DOHH2 (cell line): ENCODE results near the gene PTPRT.

Source experiments
- H3F3A ChIP-seq: fragments of 200-600 bp; sonication (generic), shearing (Covaris generic); 2 replicates; pipeline ENCODE4 v1.6.0; 2016; ENCODE audit warnings: antibody characterized with exemption, mild to moderate bottlenecking; ENCODE audit not compliant: control insufficient read depth, insufficient read depth
- H3K27ac ChIP-seq: fragments of 200-600 bp; sonication (generic); 2 replicates; pipeline ENCODE4 v1.5.1; 2014; ENCODE audit warnings: low read depth, mild to moderate bottlenecking, low read length, moderate library complexity
- H3K27me3 ChIP-seq: fragments of 200-600 bp; sonication (generic); 2 replicates; pipeline ENCODE4 v1.6.1; 2014; ENCODE audit warnings: mild to moderate bottlenecking, low read length, mixed read lengths; ENCODE audit not compliant: control insufficient read depth
- H3K36me3 ChIP-seq: fragments of 200-600 bp; sonication (generic); 2 replicates; pipeline ENCODE4 v1.6.1; 2014; ENCODE audit warnings: mild to moderate bottlenecking, low read length, moderate library complexity, mixed read lengths; ENCODE audit not compliant: control insufficient read depth
- H3K4me1 ChIP-seq: fragments of 200-600 bp; sonication (generic); 2 replicates; pipeline ENCODE4 v1.6.1; 2014; ENCODE audit warnings: mild to moderate bottlenecking, low read length, mixed read lengths; ENCODE audit not compliant: control insufficient read depth
- H3K4me2 ChIP-seq: fragments of 200-600 bp; sonication (generic); 2 replicates; pipeline ENCODE4 v1.6.0; 2014; ENCODE audit warnings: mild to moderate bottlenecking, low read length, moderate library complexity
- H3K4me3 ChIP-seq: fragments of 200-600 bp; sonication (generic); 2 replicates; pipeline ENCODE4 v1.5.1; 2014; ENCODE audit warnings: mild to moderate bottlenecking, low read length, mixed read lengths
- H3K79me2 ChIP-seq: fragments of 200-600 bp; sonication (generic); 2 replicates; pipeline ENCODE4 v1.6.1; 2014; ENCODE audit warnings: mild to moderate bottlenecking, low read length, mixed read lengths; ENCODE audit not compliant: control insufficient read depth
- H3K9me2 ChIP-seq: fragments of 200-600 bp; sonication (generic); replicated peaks from 2 replicates; pipeline ENCODE4 v1.6.1; 2014; ENCODE audit warnings: mild to moderate bottlenecking, low read length, mixed read lengths; ENCODE audit not compliant: control insufficient read depth
- H3K9me3 ChIP-seq: fragments of 200-600 bp; sonication (generic); 2 replicates; pipeline ENCODE4 v1.6.1; 2014; ENCODE audit warnings: antibody characterized with exemption, low read length, mixed read lengths; ENCODE audit not compliant: control insufficient read depth, insufficient read depth
- H4K20me1 ChIP-seq: fragments of 200-600 bp; sonication (generic); 2 replicates; pipeline ENCODE4 v1.6.0; 2014; ENCODE audit warnings: low read depth, mild to moderate bottlenecking, antibody characterized with exemption, low read length, moderate library complexity; ENCODE audit not compliant: control insufficient read depth, insufficient read depth
- EZH2phosphoT487 ChIP-seq: fragments of 200-600 bp; sonication (generic); IDR thresholded peaks from 2 replicates; pipeline ENCODE4 v1.6.1; 2017; ENCODE audit warnings: borderline replicate concordance, mild to moderate bottlenecking, antibody characterized with exemption, low read length, moderate library complexity, mixed read lengths
- TF ChIP-seq, protein P1 (sequence below): fragments of 200-600 bp; sonication (generic); IDR thresholded peaks from one replicate; pipeline ENCODE4 v1.5.1; 2014; ENCODE audit warnings: antibody characterized with exemption, mild to moderate bottlenecking, low read depth, low read length; ENCODE audit not compliant: poor library complexity, severe bottlenecking

Gene PTPRT

GRCh38 chr20:42041000-42041565, 1148.6 kb downstream of the PTPRT start:
- Histone ChIP-seq H3K79me2 (no peaks in the 10 kb centered on the region), H4K20me1 (no peaks in the 10 kb centered on the region), H3K4me1 (no peaks in the 10 kb centered on the region), H3K4me3 (no peak overlapping the region), H3K27ac (no peak overlapping the region), H3K36me3 (no peaks in the 10 kb centered on the region), H3K9me2 (no peaks in the 10 kb centered on the region), H3K4me2 (no peak overlapping the region), H3K27me3 (no peaks in the 10 kb centered on the region), H3F3A (no peaks in the 10 kb centered on the region), H3K9me3 (no peaks in the 10 kb centered on the region)
- TF ChIP-seq, protein P1, sequence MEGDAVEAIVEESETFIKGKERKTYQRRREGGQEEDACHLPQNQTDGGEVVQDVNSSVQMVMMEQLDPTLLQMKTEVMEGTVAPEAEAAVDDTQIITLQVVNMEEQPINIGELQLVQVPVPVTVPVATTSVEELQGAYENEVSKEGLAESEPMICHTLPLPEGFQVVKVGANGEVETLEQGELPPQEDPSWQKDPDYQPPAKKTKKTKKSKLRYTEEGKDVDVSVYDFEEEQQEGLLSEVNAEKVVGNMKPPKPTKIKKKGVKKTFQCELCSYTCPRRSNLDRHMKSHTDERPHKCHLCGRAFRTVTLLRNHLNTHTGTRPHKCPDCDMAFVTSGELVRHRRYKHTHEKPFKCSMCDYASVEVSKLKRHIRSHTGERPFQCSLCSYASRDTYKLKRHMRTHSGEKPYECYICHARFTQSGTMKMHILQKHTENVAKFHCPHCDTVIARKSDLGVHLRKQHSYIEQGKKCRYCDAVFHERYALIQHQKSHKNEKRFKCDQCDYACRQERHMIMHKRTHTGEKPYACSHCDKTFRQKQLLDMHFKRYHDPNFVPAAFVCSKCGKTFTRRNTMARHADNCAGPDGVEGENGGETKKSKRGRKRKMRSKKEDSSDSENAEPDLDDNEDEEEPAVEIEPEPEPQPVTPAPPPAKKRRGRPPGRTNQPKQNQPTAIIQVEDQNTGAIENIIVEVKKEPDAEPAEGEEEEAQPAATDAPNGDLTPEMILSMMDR, result no peak
- no peak for TF ChIP-seq EZH2phosphoT487

DNA sequence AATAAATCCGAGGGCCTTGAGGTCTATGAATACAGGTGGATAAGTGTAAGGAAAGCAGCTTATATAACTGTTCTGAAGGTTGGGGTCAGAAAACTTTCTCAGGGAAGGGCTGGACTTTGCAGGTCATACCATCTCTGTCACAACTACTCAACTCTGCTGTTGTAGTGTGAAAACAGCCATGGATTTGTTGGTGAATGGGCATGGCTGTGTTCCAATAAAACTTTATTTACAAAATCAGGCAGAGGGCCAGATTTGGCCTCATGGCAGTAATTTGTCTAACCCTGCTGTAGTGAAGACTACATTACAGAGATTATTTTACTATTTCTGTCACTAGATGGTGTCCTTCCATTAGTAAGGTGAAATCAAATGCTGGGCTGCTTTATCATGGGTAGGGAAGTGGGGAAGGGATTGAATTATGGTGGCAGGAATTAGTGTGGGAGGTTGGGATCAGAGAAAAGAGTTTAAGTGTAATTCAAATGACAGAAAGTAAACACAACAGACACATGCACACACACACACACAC, 1161.9 kb downstream of the PTPRT start:
- Histone ChIP-seq H3K4me2 (no peak overlapping the region), H3K79me2 (no peaks in the 10 kb centered on the region), H3K9me2 (no peaks in the 10 kb centered on the region), H3K9me3 (no peaks in the 10 kb centered on the region), H4K20me1 (no peaks in the 10 kb centered on the region), H3K27ac (no peak overlapping the region), H3K27me3 (no peaks in the 10 kb centered on the region), H3K36me3 (no peaks in the 10 kb centered on the region), H3K4me3 (no peak overlapping the region), H3K4me1 (no peaks in the 10 kb centered on the region), H3F3A (no peaks in the 10 kb centered on the region)
- TF ChIP-seq, protein P1, result no peak
- no peak for TF ChIP-seq EZH2phosphoT487

DNA sequence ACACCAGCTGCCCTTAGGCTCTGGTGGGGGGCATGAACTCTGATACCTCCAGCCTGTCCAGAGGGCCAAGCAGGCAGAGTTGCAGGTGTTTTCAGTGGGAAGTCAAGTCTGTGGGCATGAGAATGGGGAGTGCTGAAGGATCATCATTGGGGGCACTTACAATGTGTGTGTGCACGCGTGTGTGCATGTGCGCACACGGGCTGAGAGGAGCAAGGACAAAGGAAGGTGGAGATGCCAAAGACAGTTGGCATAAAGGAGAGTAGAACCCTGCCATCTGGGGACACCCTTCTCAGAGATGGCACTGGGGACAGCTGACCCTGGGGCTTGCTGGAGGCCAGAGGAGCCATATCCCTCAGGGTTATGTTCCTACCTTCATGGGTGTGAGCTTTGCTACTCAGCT, 1163.1 kb downstream of the PTPRT start:
- TF ChIP-seq EZH2phosphoT487, result no peak
- TF ChIP-seq, protein P1, result no peak
- Histone ChIP-seq H3K4me2 (no peak overlapping the region), H3K27me3 (no peaks in the 10 kb centered on the region), H4K20me1 (no peaks in the 10 kb centered on the region), H3K4me1 (no peaks in the 10 kb centered on the region), H3K27ac (no peak overlapping the region), H3K4me3 (no peak overlapping the region), H3K9me2 (no peaks in the 10 kb centered on the region), H3K9me3 (no peaks in the 10 kb centered on the region), H3F3A (no peaks in the 10 kb centered on the region), H3K36me3 (no peaks in the 10 kb centered on the region), H3K79me2 (no peaks in the 10 kb centered on the region)
